Trophoblast cell (in vitro differentiated cells and primary cell): Measurements from ENCODE around the gene IFT52. TPM values are rescaled to one million over a fixed set of nuclear protein-coding genes. Genes with fewer than 3 reads are reported as not detected.

Source experiments
- DNase-seq, 2 donors: peaks; one replicate each; pipeline ENCODE4 v3.0.0-alpha.2; 2016
- H2AFZ ChIP-seq: 2 replicates; pipeline ENCODE4 v1.6.1; 2013; ENCODE audit warnings: low read length, moderate library complexity, mild to moderate bottlenecking; ENCODE audit not compliant: insufficient read depth, poor library complexity
- H2AK5ac ChIP-seq: 2 replicates; pipeline ENCODE4 v1.6.1; 2013; ENCODE audit warnings: mild to moderate bottlenecking, low read length
- H2BK120ac ChIP-seq: 2 replicates; pipeline ENCODE4 v1.6.1; 2013; ENCODE audit warnings: low read length, mild to moderate bottlenecking, moderate library complexity; ENCODE audit not compliant: insufficient read depth, poor library complexity
- H2BK12ac ChIP-seq: 2 replicates; pipeline ENCODE4 v1.6.1; 2013; ENCODE audit warnings: mild to moderate bottlenecking, low read length, moderate library complexity
- H2BK5ac ChIP-seq: 2 replicates; pipeline ENCODE4 v1.6.1; 2013; ENCODE audit warnings: low read length, low read depth, moderate library complexity, mild to moderate bottlenecking; ENCODE audit not compliant: poor library complexity
- H3K14ac ChIP-seq: 2 replicates; pipeline ENCODE4 v1.6.1; 2013; ENCODE audit warnings: mild to moderate bottlenecking, low read length
- H3K18ac ChIP-seq: 2 replicates; pipeline ENCODE4 v1.6.1; 2013; ENCODE audit warnings: mild to moderate bottlenecking, low read length
- H3K23ac ChIP-seq: 2 replicates; pipeline ENCODE4 v1.6.1; 2013; ENCODE audit warnings: low read length
- H3K27ac ChIP-seq: 2 replicates; pipeline ENCODE4 v1.5.1; 2013; ENCODE audit warnings: low read depth, mild to moderate bottlenecking, inconsistent platforms, low read length, moderate library complexity
- H3K27me3 ChIP-seq: 2 replicates; pipeline ENCODE4 v1.6.1; 2013; ENCODE audit warnings: inconsistent platforms, mild to moderate bottlenecking, low read length, moderate library complexity; ENCODE audit not compliant: insufficient read depth
- H3K36me3 ChIP-seq, 2 experiments: 1 replicate in 1 of 2; 2 replicates in 1 of 2; pipeline ENCODE4 v1.6.1; 2013; ENCODE audit warnings: low read length in 2 of 2, mild to moderate bottlenecking in 2 of 2, moderate library complexity in 1 of 2; ENCODE audit not compliant: insufficient read depth in 2 of 2, control insufficient read depth in 1 of 2
- H3K4ac ChIP-seq: 2 replicates; pipeline ENCODE4 v1.6.1; 2013; ENCODE audit warnings: low read depth, mild to moderate bottlenecking, low read length, moderate library complexity
- H3K4me1 ChIP-seq, 2 experiments: 1 replicate in 1 of 2; 2 replicates in 1 of 2; pipeline ENCODE4 v1.6.1; 2013; ENCODE audit warnings: low read length in 2 of 2, mild to moderate bottlenecking in 2 of 2, moderate library complexity in 1 of 2; ENCODE audit not compliant: insufficient read depth in 2 of 2, control insufficient read depth in 1 of 2
- H3K4me2 ChIP-seq: 2 replicates; pipeline ENCODE4 v1.6.1; 2013; ENCODE audit warnings: inconsistent platforms, mild to moderate bottlenecking, low read length, moderate library complexity
- H3K4me3 ChIP-seq: 2 replicates; pipeline ENCODE4 v1.5.1; 2013; ENCODE audit warnings: mild to moderate bottlenecking, low read depth, low read length, inconsistent platforms
- H3K79me1 ChIP-seq: one replicate; pipeline ENCODE4 v1.6.1; 2013; ENCODE audit warnings: low read length
- H3K79me2 ChIP-seq: 2 replicates; pipeline ENCODE4 v1.6.1; 2013; ENCODE audit warnings: low read length, mild to moderate bottlenecking; ENCODE audit not compliant: control insufficient read depth, insufficient read depth, poor library complexity
- H3K9ac ChIP-seq: 2 replicates; pipeline ENCODE4 v1.6.1; 2013; ENCODE audit warnings: mild to moderate bottlenecking, low read length
- H3K9me3 ChIP-seq: 2 replicates; pipeline ENCODE4 v1.6.1; 2013; ENCODE audit warnings: low read depth, mild to moderate bottlenecking, control low read depth, inconsistent platforms, low read length; ENCODE audit not compliant: insufficient read depth
- H4K12ac ChIP-seq: 2 replicates; pipeline ENCODE4 v1.6.1; 2013; ENCODE audit warnings: low read depth, mild to moderate bottlenecking, low read length, moderate library complexity
- H4K8ac ChIP-seq: 2 replicates; pipeline ENCODE4 v1.6.1; 2013; ENCODE audit warnings: low read depth, mild to moderate bottlenecking, low read length, moderate library complexity
- H4K91ac ChIP-seq: one replicate; pipeline ENCODE4 v1.6.1; 2013; ENCODE audit warnings: low read depth, mild to moderate bottlenecking, low read length, moderate library complexity
- WGBS: extraction: QIAGEN DNeasy Blood & Tissue Kit; methylation state at CpG from one replicate; pipeline ENCODE4 v1.1.7; 2013; ENCODE audit warnings: missing lambda C conversion rate; ENCODE audit not compliant: insufficient read length, insufficient coverage; ENCODE audit errors: extremely low coverage; 5-methylcytosine and 5-hydroxymethylcytosine counted together
- polyA plus RNA-seq: library from polyadenylated mRNA; stranded (reverse); fragments of 200-250 nt; gene quantifications from 2 replicates; pipeline ENCODE4 v1.2.3, GENCODE V29; 2013

IFT52 gene
- polyA plus RNA-seq: 25.9 and 30.1 TPM in 2 replicates

- Histone ChIP-seq H3K9me3 (no peaks in the 10 kb centered on the region), H3K14ac (peak within 1 kb of the TSS; percentile 84), H4K8ac (peak within 1 kb of the TSS; percentile 97), H3K36me3 (peaks cover 6 to 10% of the 10 kb centered on the region in 2 experiments), H3K4me3 (peak within 1 kb of the TSS; percentile 92), H3K18ac (peak within 1 kb of the TSS; percentile 79), H4K91ac (peak within 1 kb of the TSS; percentile 65), H3K27ac (peak within 1 kb of the TSS; percentile 70), H2BK5ac (peak within 1 kb of the TSS; percentile 68), H3K4ac (peak within 1 kb of the TSS; percentile 70), H2AFZ (peak within 1 kb of the TSS; percentile 98), H3K9ac (peak within 1 kb of the TSS; percentile 78), H2AK5ac (peak within 1 kb of the TSS; percentile 67), H3K79me1 (peaks cover 5% of the 10 kb centered on the region), H4K12ac (peak within 1 kb of the TSS; percentile 95), H3K4me1 (peaks cover 3 to 4% of the 10 kb centered on the region in 2 experiments), H3K79me2 (no peaks in the 10 kb centered on the region), H3K4me2 (peak within 1 kb of the TSS; percentile 71), H2BK120ac (peak within 1 kb of the TSS; percentile 46), H3K27me3 (no peaks in the 10 kb centered on the region), H3K23ac (no peak within 1 kb of the TSS), H2BK12ac (peak within 1 kb of the TSS; percentile 71)
- no CpG with 5 or more reads among the region's 68 CpGs for WGBS
- peak; percentile 93 to 96 for DNase-seq
Observed at GRCh38 chr20:43590392-43591303, at the start of gene IFT52. Gene IFT52, plus strand, starts transcription at chr20:43590937. Its CDS starts 3,762 bp downstream, at chr20:43594699.

DNA sequence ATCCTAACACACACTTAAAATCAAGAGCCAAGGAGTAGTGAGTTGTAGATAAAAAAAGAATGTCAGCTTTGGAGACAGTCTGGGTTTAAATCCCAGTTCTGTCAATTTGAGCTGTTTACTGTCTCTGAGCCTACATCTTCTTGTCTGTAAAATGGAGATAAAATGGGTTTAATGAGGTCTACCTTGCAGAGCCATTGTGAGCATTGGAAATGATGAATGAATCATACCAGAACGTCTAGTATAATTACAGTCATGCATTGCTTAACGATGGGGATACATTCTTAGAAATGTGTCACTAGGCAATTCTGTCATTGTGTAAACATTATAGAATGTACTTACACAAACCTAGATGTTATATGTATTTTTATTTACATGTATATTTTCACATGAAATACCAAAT is 49.5 kb upstream of the IFT52 start:
- no peak overlapping the region for H3K14ac ChIP-seq

GRCh38 chr20:43542161-43542560 is 48.6 kb upstream of the IFT52 start:
- DNase-seq: no peak
- Histone ChIP-seq H3K23ac (no peak overlapping the region), H3K79me2 (no peaks in the 10 kb centered on the region), H3K9me3 (peaks cover 3% of the 10 kb centered on the region), H3K4me1 (no peaks in the 10 kb centered on the region), H3K4me2 (no peak overlapping the region), H3K14ac (no peak overlapping the region), H2AFZ (no peak overlapping the region), H2BK5ac (no peak overlapping the region), H3K27ac (no peak overlapping the region), H4K12ac (no peak overlapping the region), H3K4ac (no peak overlapping the region), H4K8ac (no peak overlapping the region), H3K36me3 (no peaks in the 10 kb centered on the region), H3K9ac (no peak overlapping the region), H2AK5ac (no peak overlapping the region), H3K18ac (no peak overlapping the region), H3K27me3 (no peaks in the 10 kb centered on the region), H2BK120ac (no peak overlapping the region), H2BK12ac (no peak overlapping the region), H3K79me1 (no peaks in the 10 kb centered on the region), H3K4me3 (no peak overlapping the region), H4K91ac (no peak overlapping the region)
- no CpG with 5 or more reads among the region's 5 CpGs for WGBS

More for the DNA sequence above, 49.5 kb upstream of the IFT52 start:
- Histone ChIP-seq H2AK5ac (no peak overlapping the region), H3K9me3 (peaks cover 3% of the 10 kb centered on the region), H3K4me1 (no peaks in the 10 kb centered on the region), H2BK5ac (no peak overlapping the region), H3K4me3 (no peak overlapping the region), H3K27ac (no peak overlapping the region), H4K8ac (no peak overlapping the region), H2BK120ac (no peak overlapping the region), H3K27me3 (no peaks in the 10 kb centered on the region), H3K4ac (no peak overlapping the region), H3K79me1 (no peaks in the 10 kb centered on the region), H3K4me2 (no peak overlapping the region), H4K91ac (no peak overlapping the region), H2AFZ (no peak overlapping the region), H3K36me3 (peaks cover 0 to 3% of the 10 kb centered on the region in 2 experiments), H3K23ac (no peak overlapping the region), H4K12ac (no peak overlapping the region), H2BK12ac (no peak overlapping the region), H3K79me2 (no peaks in the 10 kb centered on the region), H3K18ac (no peak overlapping the region), H3K9ac (no peak overlapping the region)
- DNase-seq: peak; percentile 10 to 68
- no CpG with 5 or more reads among the region's 2 CpGs for WGBS

- no peak overlapping the region for H3K23ac ChIP-seq
- H3K36me3 ChIP-seq: no peaks in the 10 kb centered on the region
- no peaks in the 10 kb centered on the region for H3K79me1 ChIP-seq
- no peak for DNase-seq
- H3K27ac ChIP-seq: no peak overlapping the region
- no peak overlapping the region for H4K91ac ChIP-seq
- no CpG with 5 or more reads among the region's 4 CpGs for WGBS
- no peak overlapping the region for H3K18ac ChIP-seq
- H2AK5ac ChIP-seq: no peak overlapping the region
- no peak overlapping the region for H2AFZ ChIP-seq
- H3K4ac ChIP-seq: no peak overlapping the region
- H4K12ac ChIP-seq: no peak overlapping the region
- H3K4me2 ChIP-seq: no peak overlapping the region
- no peak overlapping the region for H2BK5ac ChIP-seq
- H3K14ac ChIP-seq: no peak overlapping the region
- H3K4me3 ChIP-seq: no peak overlapping the region
- no peaks in the 10 kb centered on the region for H3K4me1 ChIP-seq
- no peaks in the 10 kb centered on the region for H3K27me3 ChIP-seq
- H2BK12ac ChIP-seq: no peak overlapping the region
- H3K9me3 ChIP-seq: peaks cover 5% of the 10 kb centered on the region
- H3K79me2 ChIP-seq: no peaks in the 10 kb centered on the region
- H2BK120ac ChIP-seq: no peak overlapping the region
- H4K8ac ChIP-seq: no peak overlapping the region
- no peak overlapping the region for H3K9ac ChIP-seq
Observed at GRCh38 chr20:43542674-43543073, 48.1 kb upstream of the IFT52 start.
